ENCODE measurements around the gene INTS11.
"Not testable (repeated sequence)": the region's sequence is repeated elsewhere in the genome, so short reads cannot be mapped to it uniquely, and the experiment has no call there.

Gene INTS11

DNA sequence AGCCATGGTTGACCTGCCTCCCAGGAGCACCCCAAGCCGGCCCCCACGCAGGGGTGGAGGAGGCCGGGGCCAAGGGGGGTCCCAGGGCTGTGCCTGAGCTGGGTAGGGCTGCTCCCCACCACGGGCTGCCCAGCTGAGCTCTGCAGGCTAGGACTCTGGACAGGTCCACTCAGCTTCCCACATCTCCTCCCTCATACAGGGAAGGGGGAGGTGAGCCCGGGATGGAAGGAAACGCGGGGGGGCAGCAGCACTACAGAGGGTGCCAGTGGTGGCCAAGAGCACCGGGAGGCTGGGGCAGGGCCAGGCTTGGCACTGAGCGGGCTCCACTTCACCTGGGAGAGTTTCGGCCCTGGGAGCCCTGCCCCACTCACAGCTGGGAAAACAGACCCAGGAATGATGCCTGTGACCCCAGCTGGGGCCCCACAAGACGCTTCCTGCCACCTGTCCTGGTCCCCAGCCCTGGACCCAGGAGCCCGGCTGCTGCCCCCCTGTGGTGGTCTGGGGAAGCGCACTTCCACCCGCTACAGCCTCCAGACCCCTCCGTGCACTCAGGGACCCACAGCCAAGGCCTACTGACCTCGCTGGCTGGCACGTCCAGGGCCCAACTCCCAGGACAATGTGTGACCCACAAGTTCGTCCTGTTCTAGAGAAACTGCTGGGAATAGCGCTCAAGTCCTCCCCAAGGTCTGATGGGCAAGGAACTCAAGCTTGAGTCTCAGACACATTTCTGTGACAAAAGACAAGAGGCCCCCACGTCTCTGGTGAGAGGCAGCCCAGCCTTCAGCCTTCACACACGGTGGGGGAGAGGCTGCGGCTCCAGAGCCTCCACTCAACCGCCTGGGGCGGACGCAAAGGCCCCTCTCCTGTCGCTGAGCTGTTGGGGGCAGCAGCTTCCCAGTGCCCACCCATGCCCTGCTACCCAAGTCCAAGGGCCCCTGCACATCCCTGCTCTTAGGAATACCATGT lies 47.6 kb upstream of the INTS11 start:
- Histone ChIP-seq H3K4me3 (ENCODE audit: insufficient read depth in 1 of 2, low read depth in 1 of 2, low read length in 2 of 2) (peak overlapping the region in 1 of 2 experiments; percentile 42), H2AK5ac (ENCODE audit: low read length, severe bottlenecking) (peak overlapping the region; percentile 33), H4K8ac (ENCODE audit: low read length) (peak overlapping the region; percentile 56), H2AFZ (ENCODE audit: low read depth, low read length) (no peak overlapping the region), H3K18ac (ENCODE audit: low read depth in 1 of 2, low read length in 2 of 2) (no peak overlapping the region), H3K4me1 (ENCODE audit: control insufficient read depth, insufficient read depth, low read depth, low read length) (peaks cover 35% of the 10 kb centered on the region), H4K91ac (ENCODE audit: low read length) (peak overlapping the region; percentile 43), H3K4me2 (ENCODE audit: low read length, poor library complexity, severe bottlenecking) (peak overlapping the region; percentile 45), H3K79me1 (replicated peaks; ENCODE audit: low read length, poor library complexity, severe bottlenecking) (peaks cover 16% of the 10 kb centered on the region), H3K14ac (ENCODE audit: low read length in 2 of 2) (no peak overlapping the region), H2BK5ac (ENCODE audit: low read depth, low read length, poor library complexity, severe bottlenecking) (no peak overlapping the region), H3K27me3 (ENCODE audit: control insufficient read depth in 1 of 2, insufficient read depth in 1 of 2, low read length in 2 of 2) (no peaks in the 10 kb centered on the region), H3K9ac (ENCODE audit: low read length) (peak overlapping the region; percentile 55), H3K4ac (ENCODE audit: low read depth in 1 of 2, low read length in 2 of 2) (peak overlapping the region in 1 of 2 experiments; percentile 25), H3K36me3 (ENCODE audit: control insufficient read depth in 1 of 2, insufficient read depth in 2 of 2, low read depth in 1 of 2, low read length in 2 of 2) (peaks cover 11 to 40% of the 10 kb centered on the region in 2 experiments), H2BK120ac (ENCODE audit: low read depth, low read length) (no peak overlapping the region), H2BK12ac (ENCODE audit: low read length in 2 of 2) (no peak overlapping the region), H2BK15ac (ENCODE audit: low read depth, poor library complexity, severe bottlenecking) (peak overlapping the region; percentile 26), H3K23ac (ENCODE audit: low read length in 2 of 2) (no peak overlapping the region), H3K27ac (ENCODE audit: low read length, poor library complexity, severe bottlenecking) (peak overlapping the region; percentile 27), H3K9me3 (ENCODE audit: control insufficient read depth, low read length) (no peaks in the 10 kb centered on the region)
- DNase-seq = peak; percentile 68
- 54% methylated on average over 25 of the region's 26 CpGs for WGBS

GRCh38 chr1:1371364-1371745 lies 46.9 kb upstream of the INTS11 start:
- H3K79me1 ChIP-seq (replicated peaks; ENCODE audit: low read length, poor library complexity, severe bottlenecking) = peaks cover 16% of the 10 kb centered on the region
- no peak overlapping the region for H3K18ac ChIP-seq (ENCODE audit: low read depth in 1 of 2, low read length in 2 of 2)
- no peak overlapping the region for H3K4ac ChIP-seq (ENCODE audit: low read depth in 1 of 2, low read length in 2 of 2)
- peak overlapping the region; percentile 30 for H2AK5ac ChIP-seq (ENCODE audit: low read length, severe bottlenecking)
- peak overlapping the region; percentile 37 for H3K9ac ChIP-seq (ENCODE audit: low read length)
- peaks cover 11 to 38% of the 10 kb centered on the region in 2 experiments for H3K36me3 ChIP-seq (ENCODE audit: control insufficient read depth in 1 of 2, insufficient read depth in 2 of 2, low read depth in 1 of 2, low read length in 2 of 2)
- H3K27ac ChIP-seq (ENCODE audit: low read length, poor library complexity, severe bottlenecking) = peak overlapping the region; percentile 27
- peaks cover 34% of the 10 kb centered on the region for H3K4me1 ChIP-seq (ENCODE audit: control insufficient read depth, insufficient read depth, low read depth, low read length)
- H3K14ac ChIP-seq (ENCODE audit: low read length in 2 of 2) = no peak overlapping the region
- H2AFZ ChIP-seq (ENCODE audit: low read depth, low read length) = no peak overlapping the region
- H4K8ac ChIP-seq (ENCODE audit: low read length) = no peak overlapping the region
- peak overlapping the region; percentile 26 for H2BK15ac ChIP-seq (ENCODE audit: low read depth, poor library complexity, severe bottlenecking)
- H3K23ac ChIP-seq (ENCODE audit: low read length in 2 of 2) = no peak overlapping the region
- H2BK5ac ChIP-seq (ENCODE audit: low read depth, low read length, poor library complexity, severe bottlenecking) = no peak overlapping the region
- H2BK120ac ChIP-seq (ENCODE audit: low read depth, low read length) = no peak overlapping the region
- peak overlapping the region; percentile 43 for H4K91ac ChIP-seq (ENCODE audit: low read length)
- peak overlapping the region in 1 of 2 experiments; percentile 42 for H3K4me3 ChIP-seq (ENCODE audit: insufficient read depth in 1 of 2, low read depth in 1 of 2, low read length in 2 of 2)
- DNase-seq = no peak
- no peaks in the 10 kb centered on the region for H3K9me3 ChIP-seq (ENCODE audit: control insufficient read depth, low read length)
- WGBS = 93% methylated on average over 12 of the region's 12 CpGs
- H2BK12ac ChIP-seq (ENCODE audit: low read length in 2 of 2) = no peak overlapping the region
- no peaks in the 10 kb centered on the region for H3K27me3 ChIP-seq (ENCODE audit: control insufficient read depth in 1 of 2, insufficient read depth in 1 of 2, low read length in 2 of 2)
- no peak overlapping the region for H3K4me2 ChIP-seq (ENCODE audit: low read length, poor library complexity, severe bottlenecking)

DNA sequence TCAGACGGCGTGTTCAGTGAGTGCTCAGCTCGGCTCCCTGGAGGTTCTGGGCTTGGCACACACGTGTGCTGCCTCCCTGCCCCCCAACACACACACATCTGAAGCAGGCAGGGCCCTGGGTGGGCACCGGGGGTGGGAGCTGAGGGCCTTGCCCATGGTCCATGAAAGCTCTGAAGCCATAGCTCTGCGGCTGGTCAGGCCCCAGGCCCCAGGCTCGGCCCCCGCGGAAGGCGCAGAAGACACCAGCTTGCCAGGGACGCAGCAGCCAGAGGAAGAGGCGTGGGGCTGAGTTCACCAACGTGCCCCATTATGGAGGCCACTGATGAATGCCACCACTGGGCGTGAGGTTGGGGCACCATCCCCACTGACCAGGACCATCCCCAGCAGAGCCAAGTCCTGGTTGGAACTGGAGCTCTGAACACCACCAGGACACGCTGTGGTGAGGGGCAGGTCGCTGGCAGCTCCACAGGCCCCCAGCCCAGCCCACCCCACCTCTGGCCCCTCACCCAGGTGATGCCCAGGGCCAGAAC lies 46.4 kb upstream of the INTS11 start:
- no peak overlapping the region for H2BK120ac ChIP-seq (ENCODE audit: low read depth, low read length)
- H3K4ac ChIP-seq (ENCODE audit: low read depth in 1 of 2, low read length in 2 of 2) = no peak overlapping the region
- peaks cover 10% of the 10 kb centered on the region for H3K79me1 ChIP-seq (replicated peaks; ENCODE audit: low read length, poor library complexity, severe bottlenecking)
- H3K36me3 ChIP-seq (ENCODE audit: control insufficient read depth in 1 of 2, insufficient read depth in 2 of 2, low read depth in 1 of 2, low read length in 2 of 2) = peaks cover 11 to 35% of the 10 kb centered on the region in 2 experiments
- H2AK5ac ChIP-seq (ENCODE audit: low read length, severe bottlenecking) = no peak overlapping the region
- no peak overlapping the region for H3K4me2 ChIP-seq (ENCODE audit: low read length, poor library complexity, severe bottlenecking)
- H3K14ac ChIP-seq (ENCODE audit: low read length in 2 of 2) = no peak overlapping the region
- H3K4me1 ChIP-seq (ENCODE audit: control insufficient read depth, insufficient read depth, low read depth, low read length) = peaks cover 30% of the 10 kb centered on the region
- H3K27me3 ChIP-seq (ENCODE audit: control insufficient read depth in 1 of 2, insufficient read depth in 1 of 2, low read length in 2 of 2) = no peaks in the 10 kb centered on the region
- H2BK5ac ChIP-seq (ENCODE audit: low read depth, low read length, poor library complexity, severe bottlenecking) = no peak overlapping the region
- no peak for DNase-seq
- no peak overlapping the region for H3K18ac ChIP-seq (ENCODE audit: low read depth in 1 of 2, low read length in 2 of 2)
- no peaks in the 10 kb centered on the region for H3K9me3 ChIP-seq (ENCODE audit: control insufficient read depth, low read length)
- H4K91ac ChIP-seq (ENCODE audit: low read length) = no peak overlapping the region
- H2BK15ac ChIP-seq (ENCODE audit: low read depth, poor library complexity, severe bottlenecking) = no peak overlapping the region
- no peak overlapping the region for H3K4me3 ChIP-seq (ENCODE audit: insufficient read depth in 1 of 2, low read depth in 1 of 2, low read length in 2 of 2)
- peak overlapping the region in 1 of 2 experiments; percentile 8 for H2BK12ac ChIP-seq (ENCODE audit: low read length in 2 of 2)
- no peak overlapping the region for H3K27ac ChIP-seq (ENCODE audit: low read length, poor library complexity, severe bottlenecking)
- peak overlapping the region; percentile 38 for H3K9ac ChIP-seq (ENCODE audit: low read length)
- WGBS = 93% methylated on average over 14 of the region's 16 CpGs
- no peak overlapping the region for H2AFZ ChIP-seq (ENCODE audit: low read depth, low read length)
- H4K8ac ChIP-seq (ENCODE audit: low read length) = no peak overlapping the region
- no peak overlapping the region for H3K23ac ChIP-seq (ENCODE audit: low read length in 2 of 2)

DNA sequence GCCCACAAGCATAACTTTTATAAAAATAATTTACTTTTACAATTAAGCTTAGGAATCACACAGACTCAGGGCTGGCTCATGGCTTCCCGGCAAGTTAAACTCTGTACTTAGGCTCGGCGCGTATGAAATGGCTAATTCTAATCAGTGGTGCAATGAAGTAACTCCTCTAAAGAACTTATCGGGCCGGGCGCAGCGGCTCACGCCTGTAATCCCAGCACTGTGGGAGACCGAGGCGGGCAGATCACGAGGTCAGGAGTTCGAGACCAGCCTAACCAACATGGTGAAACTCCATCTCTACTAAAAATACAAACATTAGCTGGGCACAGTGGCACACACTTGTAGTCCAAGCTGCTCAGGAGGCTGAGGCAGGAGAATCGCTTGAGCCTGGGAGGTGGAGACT lies 45.6 kb upstream of the INTS11 start:
- H3K14ac ChIP-seq (ENCODE audit: low read length in 2 of 2); H3K27ac ChIP-seq (ENCODE audit: low read length, poor library complexity, severe bottlenecking); H4K8ac ChIP-seq (ENCODE audit: low read length); H3K4me3 ChIP-seq (ENCODE audit: insufficient read depth in 1 of 2, low read depth in 1 of 2, low read length in 2 of 2); H2AK5ac ChIP-seq (ENCODE audit: low read length, severe bottlenecking); H2BK120ac ChIP-seq (ENCODE audit: low read depth, low read length); H2BK5ac ChIP-seq (ENCODE audit: low read depth, low read length, poor library complexity, severe bottlenecking); H4K91ac ChIP-seq (ENCODE audit: low read length); H3K4ac ChIP-seq (ENCODE audit: low read depth in 1 of 2, low read length in 2 of 2); H2AFZ ChIP-seq (ENCODE audit: low read depth, low read length); H2BK12ac ChIP-seq (ENCODE audit: low read length in 2 of 2); H3K23ac ChIP-seq (ENCODE audit: low read length in 2 of 2); DNase-seq; H3K9me3 ChIP-seq (ENCODE audit: control insufficient read depth, low read length); H3K4me2 ChIP-seq (ENCODE audit: low read length, poor library complexity, severe bottlenecking); H2BK15ac ChIP-seq (ENCODE audit: low read depth, poor library complexity, severe bottlenecking); H3K27me3 ChIP-seq (ENCODE audit: control insufficient read depth in 1 of 2, insufficient read depth in 1 of 2, low read length in 2 of 2); H3K18ac ChIP-seq (ENCODE audit: low read depth in 1 of 2, low read length in 2 of 2); H3K9ac ChIP-seq (ENCODE audit: low read length): not testable (repeated sequence)
- 95% methylated on average over 13 of the region's 14 CpGs for WGBS
- peaks cover 10% of the 10 kb centered on the region for H3K79me1 ChIP-seq (replicated peaks; ENCODE audit: low read length, poor library complexity, severe bottlenecking)
- H3K4me1 ChIP-seq (ENCODE audit: control insufficient read depth, insufficient read depth, low read depth, low read length) = peaks cover 30% of the 10 kb centered on the region
- peaks cover 11 to 35% of the 10 kb centered on the region in 2 experiments for H3K36me3 ChIP-seq (ENCODE audit: control insufficient read depth in 1 of 2, insufficient read depth in 2 of 2, low read depth in 1 of 2, low read length in 2 of 2)
